Adrenal gland (tissue), 12 donors: ENCODE measurements around the gene RNF39. TPM values are rescaled to one million over a fixed set of nuclear protein-coding genes. Genes with fewer than 3 reads are reported as not detected.

Source experiments
- DNase-seq, 7 donors: peaks; one replicate each; pipeline ENCODE4 v3.0.0-alpha.2; 2019 to 2020
- H3K27ac ChIP-seq, 5 donors: fragments of 200-600 bp; sonication (generic) in 4 of 5; 1 replicate in 3 of 5; 2 replicates in 2 of 5; pipeline versions ENCODE4 v1.5.1 to v1.8.0; 2016 to 2020; ENCODE audit warnings: mild to moderate bottlenecking in 1 of 5
- H3K27me3 ChIP-seq: fragments of 200-600 bp; 2 replicates; pipeline ENCODE4 v1.8.0; 2021
- H3K36me3 ChIP-seq, 2 donors: fragments of 200-600 bp; replicated peaks in 1 of 2; 1 replicate in 1 of 2; 2 replicates in 1 of 2; pipeline versions ENCODE4 v1.5.1 to v1.8.0; 2018 to 2022
- H3K4me1 ChIP-seq, 2 donors: fragments of 200-600 bp; replicated peaks in 1 of 2; 1 replicate in 1 of 2; 2 replicates in 1 of 2; pipeline versions ENCODE4 v1.5.1 to v1.8.0; 2018 to 2021
- H3K4me3 ChIP-seq, 4 donors: fragments of 200-600 bp; sonication (generic) in 3 of 4; one replicate each; pipeline ENCODE4 v1.5.1; 2016 to 2018
- H3K9me3 ChIP-seq, 3 donors: fragments of 200-600 bp; sonication (generic) in 1 of 3; replicated peaks in 1 of 3; 1 replicate in 2 of 3; 2 replicates in 1 of 3; pipeline versions ENCODE4 v1.5.1 to v1.8.0; 2016 to 2021
- POLR2A ChIP-seq, 2 donors: fragments of 450-650 bp; IDR thresholded peaks; one replicate each; pipeline ENCODE4 v1.6.1; 2017; ENCODE audit warnings: antibody characterized with exemption in 2 of 2, mild to moderate bottlenecking in 2 of 2, moderate library complexity in 1 of 2
- WGBS, 4 donors: extraction: QIAGEN DNeasy Blood & Tissue Kit in 2 of 4; methylation state at CpG; one replicate each; pipeline versions ENCODE4 v1.1.5 to v1.1.7; 2013 to 2017; 5-methylcytosine and 5-hydroxymethylcytosine counted together
- intact Hi-C, 2 donors: fragments of 100-400 bp; cut with DNase I; formaldehyde crosslinking; loops; one replicate each; pipeline versions ENCODE4 v1.14.1 to v1.15.0; 2022 to 2023
- polyA plus RNA-seq, 3 donors: library from polyadenylated mRNA; stranded (reverse); fragments of 200-250 nt in 2 of 3; fragments of 350-450 nt in 1 of 3; fragmentation: Illumina TruSeq in 1 of 3; extraction: RNeasy Lipid Tissue Mini Kit (QIAGEN cat#74804) in 1 of 3; gene quantifications; one replicate each; pipeline ENCODE4 v1.2.3, GENCODE V29; 2013 to 2014
- total RNA-seq, 9 donors: library from RNA; depleted of rRNA in 4 of 9; stranded (reverse); fragments of >200 nt in 4 of 9; fragments of 120-200 nt in 1 of 9; fragmentation: NEBNext Ultra II Directional in 1 of 9; extraction: Animal tissue kit (Norgen Biotek cat#: 25700) in 1 of 9; gene quantifications; one replicate each; pipeline versions ENCODE4 v1.1.0 to v1.2.4, GENCODE V29; 2013 to 2023
- TF ChIP-seq, protein P1 (sequence below), 6 experiments: fragments of 450-650 bp in 4 of 6; fragments of 200-600 bp in 2 of 6; sonication (generic) in 1 of 6; IDR thresholded peaks; 1 replicate in 5 of 6; 2 replicates in 1 of 6; pipeline versions ENCODE4 v1.5.1 to v1.8.0; 2016 to 2021; ENCODE audit warnings: antibody characterized with exemption in 6 of 6, mild to moderate bottlenecking in 2 of 6, moderate library complexity in 1 of 6
- donor health status: healthy with polysubstance abuse.
- donor health status: Bipolar disorder and iron deficiency.
- donor health status: DM: yes; HTN: yes; CAD: no.
- donor health status: DM: no; HTN: no; CAD: no.
- donor health status: DM: no; HTN: no; CAD: no.
- donor health status: DM: yes; HTN: yes; CAD: no.

The RNF39 gene
- total and polyA plus RNA-seq, 12 donors: 0.11 to 1.7 (median 0.55) TPM; not detected in 3

DNA sequence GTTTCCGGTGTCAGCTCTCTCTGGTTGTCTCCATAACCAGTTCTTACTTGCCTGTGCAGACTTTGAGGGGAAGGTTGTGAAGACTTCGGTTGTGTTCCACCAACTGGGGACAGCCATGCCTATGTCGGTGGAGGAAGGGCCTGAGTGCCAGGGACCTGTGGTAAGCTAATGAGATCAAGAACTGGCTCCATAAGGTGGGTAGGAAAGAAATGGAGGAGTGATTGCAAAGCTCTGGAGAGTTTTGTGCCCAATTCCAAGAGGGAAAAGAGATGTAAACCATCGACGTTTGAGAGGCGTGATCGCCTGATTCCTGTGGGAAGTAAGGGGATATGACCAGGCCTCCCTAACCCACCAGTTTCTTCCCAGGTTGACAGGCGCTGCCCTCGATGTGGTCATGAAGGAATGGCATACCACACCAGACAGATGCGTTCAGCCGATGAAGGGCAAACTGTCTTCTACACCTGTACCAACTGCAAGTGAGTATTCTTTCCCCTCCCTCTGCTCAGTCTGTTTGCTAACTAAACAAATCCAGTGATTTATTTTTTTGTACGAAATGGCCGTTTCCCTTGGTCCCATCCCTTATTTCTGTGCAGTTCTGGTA, 13.6 kb downstream of the RNF39 start:
- Histone ChIP-seq H3K9me3 (no peaks in the 10 kb centered on the region), H3K36me3 (peaks cover 0 to 9% of the 10 kb centered on the region in 2 donors), H3K27me3 (no peaks in the 10 kb centered on the region), H3K4me1 (peaks cover 13 to 41% of the 10 kb centered on the region in 2 donors), H3K27ac (peak overlapping the region; percentile 79 to 92 (median 90)), H3K4me3 (peak overlapping the region; percentile 18 to 97 (median 90))
- 59 to 69% (median 67%) methylated on average over 13 of the region's 13 CpGs for WGBS, 4 donors
- peak in 4 of 7 donors; percentile 20 to 31 (median 26) for DNase-seq
- intact Hi-C loops: no loop called here
- TF ChIP-seq, protein P1, sequence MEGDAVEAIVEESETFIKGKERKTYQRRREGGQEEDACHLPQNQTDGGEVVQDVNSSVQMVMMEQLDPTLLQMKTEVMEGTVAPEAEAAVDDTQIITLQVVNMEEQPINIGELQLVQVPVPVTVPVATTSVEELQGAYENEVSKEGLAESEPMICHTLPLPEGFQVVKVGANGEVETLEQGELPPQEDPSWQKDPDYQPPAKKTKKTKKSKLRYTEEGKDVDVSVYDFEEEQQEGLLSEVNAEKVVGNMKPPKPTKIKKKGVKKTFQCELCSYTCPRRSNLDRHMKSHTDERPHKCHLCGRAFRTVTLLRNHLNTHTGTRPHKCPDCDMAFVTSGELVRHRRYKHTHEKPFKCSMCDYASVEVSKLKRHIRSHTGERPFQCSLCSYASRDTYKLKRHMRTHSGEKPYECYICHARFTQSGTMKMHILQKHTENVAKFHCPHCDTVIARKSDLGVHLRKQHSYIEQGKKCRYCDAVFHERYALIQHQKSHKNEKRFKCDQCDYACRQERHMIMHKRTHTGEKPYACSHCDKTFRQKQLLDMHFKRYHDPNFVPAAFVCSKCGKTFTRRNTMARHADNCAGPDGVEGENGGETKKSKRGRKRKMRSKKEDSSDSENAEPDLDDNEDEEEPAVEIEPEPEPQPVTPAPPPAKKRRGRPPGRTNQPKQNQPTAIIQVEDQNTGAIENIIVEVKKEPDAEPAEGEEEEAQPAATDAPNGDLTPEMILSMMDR (IDR thresholded peaks at IDR 0.05): no peak
- TF ChIP-seq POLR2A (IDR thresholded peaks at IDR 0.05): no peak

DNA sequence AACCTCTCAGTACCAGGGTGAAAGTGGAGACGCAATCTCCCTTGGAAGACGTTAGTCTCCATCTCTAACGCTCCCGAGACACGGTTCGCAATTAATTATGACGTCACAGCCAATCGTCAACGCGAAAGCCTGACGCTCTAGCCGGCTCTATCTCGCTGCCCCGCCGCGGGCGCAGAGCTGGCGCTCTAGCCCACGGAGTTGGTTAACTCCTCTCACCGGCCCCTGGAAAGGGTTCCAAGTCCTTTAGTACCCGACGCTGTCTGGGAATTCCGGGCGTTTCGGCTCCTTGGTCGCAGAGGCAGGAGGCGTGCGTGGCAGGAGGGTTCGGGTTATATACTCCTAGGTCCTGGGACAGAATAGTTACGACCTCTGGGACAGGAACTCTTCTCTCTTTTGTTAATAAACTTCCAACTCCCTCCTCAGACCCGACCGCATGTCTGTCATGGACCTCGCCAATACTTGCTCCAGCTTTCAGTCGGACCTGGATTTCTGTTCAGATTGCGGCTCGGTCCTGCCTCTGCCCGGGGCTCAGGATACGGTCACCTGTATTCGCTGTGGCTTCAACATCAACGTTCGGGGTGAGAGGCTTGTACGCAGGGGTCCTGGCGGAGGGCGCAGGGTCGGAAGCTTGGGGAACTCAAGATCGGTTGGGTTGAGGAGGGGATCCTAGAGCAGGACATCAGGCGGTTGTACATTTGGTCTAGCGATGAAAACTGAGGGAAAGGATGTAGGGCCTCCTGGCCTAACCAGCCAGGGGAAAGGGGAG, 14.3 kb downstream of the RNF39 start, which contains the start of gene POLR1H:
TSS of gene POLR1H (plus strand) at position 174 of the 766 bp plus-strand sequence. CDS start at position 434, 260 bp downstream.
- intact Hi-C loops: no loop called here
- peak; percentile 84 to 93 for TF ChIP-seq POLR2A (IDR thresholded peaks at IDR 0.05)
- TF ChIP-seq, protein P1 (IDR thresholded peaks at IDR 0.05): peak in 2 of 6 experiments; percentile 4 to 10
- Histone ChIP-seq H3K36me3 (peaks cover 0 to 10% of the 10 kb centered on the region in 2 donors), H3K9me3 (no peaks in the 10 kb centered on the region), H3K27ac (peak within 1 kb of the TSS; percentile 79 to 92 (median 90)), H3K4me3 (peak within 1 kb of the TSS; percentile 18 to 97 (median 90)), H3K4me1 (peaks cover 12 to 38% of the 10 kb centered on the region in 2 donors), H3K27me3 (no peaks in the 10 kb centered on the region)
- WGBS, 4 donors: 0 to 1% (median 0%) methylated on average over 5 to 48 of the region's 48 CpGs
- peak; percentile 93 to 97 (median 95) for DNase-seq

DNA sequence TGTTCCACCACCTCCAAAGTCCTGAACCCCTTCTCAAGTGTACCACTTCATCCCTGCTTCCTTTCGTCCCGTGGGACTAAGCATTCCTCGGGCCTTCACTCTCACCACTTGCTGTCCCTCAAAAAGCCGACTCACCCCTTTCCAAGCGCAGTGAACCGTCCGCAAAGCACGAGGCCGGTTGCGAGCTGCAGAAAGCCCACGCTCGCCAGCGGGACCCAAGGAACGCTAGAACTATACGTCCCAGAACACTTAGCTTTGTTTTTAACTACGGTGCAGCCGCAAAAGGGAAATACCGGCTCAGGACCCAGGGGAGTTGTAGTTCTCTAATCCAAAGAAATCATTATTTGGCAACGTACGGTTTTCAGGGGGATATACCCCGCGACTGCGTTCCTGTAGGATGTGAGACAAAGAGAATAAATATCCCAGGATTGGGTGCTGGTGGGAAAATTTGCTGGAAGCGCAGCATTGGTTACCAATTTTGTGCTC, 14.9 kb downstream of the RNF39 start:
- TF ChIP-seq, protein P1 (IDR thresholded peaks at IDR 0.05): no peak
- no peak for TF ChIP-seq POLR2A (IDR thresholded peaks at IDR 0.05)
- peaks cover 8 to 32% of the 10 kb centered on the region in 2 donors for H3K4me1 ChIP-seq
- peak in 6 of 7 donors; percentile 46 to 63 (median 52) for DNase-seq
- no peaks in the 10 kb centered on the region for H3K9me3 ChIP-seq
- peak overlapping the region; percentile 79 to 92 (median 90) for H3K27ac ChIP-seq
- intact Hi-C loops: no loop called here
- 0 to 1% (median 0%) methylated on average over 23 to 24 of the region's 24 CpGs for WGBS, 4 donors
- peak overlapping the region; percentile 18 to 97 (median 90) for H3K4me3 ChIP-seq
- H3K27me3 ChIP-seq: no peaks in the 10 kb centered on the region
- peaks cover 0 to 14% of the 10 kb centered on the region in 2 donors for H3K36me3 ChIP-seq

DNA sequence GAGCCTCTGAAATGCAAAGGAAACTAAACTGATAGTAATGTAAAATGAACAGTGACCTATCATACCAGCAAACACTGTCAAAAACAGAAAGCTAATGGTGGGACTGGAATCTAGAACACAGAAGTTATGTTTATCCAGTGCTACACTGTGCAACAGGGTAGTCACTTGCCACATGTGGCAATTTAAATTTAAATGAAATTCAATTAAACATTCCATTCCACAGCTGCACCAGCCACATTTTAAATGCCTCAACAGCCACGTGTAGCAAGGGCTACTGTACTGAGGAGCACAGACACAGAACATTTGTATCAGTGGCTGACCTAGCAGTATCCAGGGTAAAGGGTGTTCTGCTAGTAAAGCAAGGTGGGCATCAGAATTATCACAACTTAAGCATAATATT, 20.1 kb downstream of the RNF39 start:
- intact Hi-C loops: no loop called here
- no peaks in the 10 kb centered on the region for H3K27me3 ChIP-seq
- DNase-seq: no peak
- H3K9me3 ChIP-seq: no peaks in the 10 kb centered on the region
- TF ChIP-seq, protein P1 (IDR thresholded peaks at IDR 0.05): no peak
- TF ChIP-seq POLR2A (IDR thresholded peaks at IDR 0.05): no peak
- H3K4me3 ChIP-seq: no peak overlapping the region
- no peak overlapping the region for H3K27ac ChIP-seq
- peaks cover 8 to 9% of the 10 kb centered on the region in 2 donors for H3K4me1 ChIP-seq
- WGBS, 4 donors: 66 to 86% (median 71%) methylated on average over 1 of the region's 1 CpG
- H3K36me3 ChIP-seq: peaks cover 0 to 14% of the 10 kb centered on the region in 2 donors
